Caco-2 (cell line): Measurements from ENCODE around the gene KIF2A. TPM values are rescaled to one million over a fixed set of nuclear protein-coding genes. Genes with fewer than 3 reads are reported as not detected.

Experiments
- BruUV-seq: library from RNA; stranded (reverse); fragments of 400-500 nt; replicated peaks from 2 replicates; lab custom pipeline; 2021; lab: Mats Ljungman, UMichigan
- CTCF ChIA-PET: fragments of 300-600 bp; sonication (Branson Sonifier 250); formaldehyde crosslinking; loops from one replicate; lab custom pipeline; 2022; ENCODE audit warnings: antibody characterized with exemption; lab: Charles Lee
- POLR2A ChIA-PET: fragments of 300-600 bp; sonication (Branson Sonifier 250); formaldehyde crosslinking; loops from one replicate; lab custom pipeline; 2022; ENCODE audit warnings: antibody characterized with exemption; lab: Charles Lee
- DNase-seq, 2 experiments: peaks; one replicate each; pipeline versions ENCODE4 v3.0.0 to v3.0.0-alpha.2; 2020 to 2022
- H3K27me3 ChIP-seq: replicated peaks from 2 replicates; pipeline ENCODE4 v1.6.0; 2011; ENCODE audit warnings: low read length; ENCODE audit not compliant: control insufficient read depth, insufficient read depth
- H3K36me3 ChIP-seq: 2 replicates; pipeline ENCODE4 v1.5.1; 2011; ENCODE audit warnings: low read length; ENCODE audit not compliant: control insufficient read depth, insufficient read depth
- H3K4me1 ChIP-seq: fragments of 250-450 bp; sonication (Bioruptor Pico); 2 replicates; pipeline ENCODE4 v1.5.1; 2020; ENCODE audit warnings: mild to moderate bottlenecking
- H3K4me3 ChIP-seq: 2 replicates; pipeline ENCODE4 v1.5.1; 2011; ENCODE audit warnings: low read depth, mild to moderate bottlenecking, control low read depth, low read length
- H3K9me3 ChIP-seq: fragments of 250-450 bp; sonication (Bioruptor Pico); 2 replicates; pipeline ENCODE4 v1.5.1; 2020; ENCODE audit warnings: mild to moderate bottlenecking, moderate library complexity
- H3K27ac Mint-ChIP-seq: one replicate; pipeline ENCODE4 v1.8.0; 2022; ENCODE audit warnings: mixed read lengths; ENCODE audit not compliant: unreplicated experiment
- H3K27me3 Mint-ChIP-seq: one replicate; pipeline ENCODE4 v1.8.0; 2022; ENCODE audit warnings: mixed read lengths; ENCODE audit not compliant: insufficient read depth, unreplicated experiment
- H3K36me3 Mint-ChIP-seq: one replicate; pipeline ENCODE4 v1.8.0; 2022; ENCODE audit warnings: mild to moderate bottlenecking, mixed read lengths; ENCODE audit not compliant: insufficient read depth, unreplicated experiment
- H3K4me1 Mint-ChIP-seq: one replicate; pipeline ENCODE4 v1.8.0; 2022; ENCODE audit warnings: low read depth, mixed read lengths; ENCODE audit not compliant: unreplicated experiment
- H3K4me3 Mint-ChIP-seq: one replicate; pipeline ENCODE4 v1.8.0; 2022; ENCODE audit warnings: mild to moderate bottlenecking, moderate library complexity, mixed read lengths; ENCODE audit not compliant: unreplicated experiment
- H3K9me3 Mint-ChIP-seq: one replicate; pipeline ENCODE4 v1.8.0; 2022; ENCODE audit warnings: mixed read lengths; ENCODE audit not compliant: unreplicated experiment
- intact Hi-C: fragments of 100-400 bp; cut with micrococcal nuclease; formaldehyde crosslinking; loops from one replicate; pipeline ENCODE4 v1.10.0; 2022; ENCODE audit not compliant: unreplicated experiment
- total RNA-seq: library from RNA; stranded (reverse); gene quantifications from 2 replicates; pipeline ENCODE4 v1.2.3, GENCODE V29; 2022
- TF ChIP-seq, protein P1 (sequence below), 2 experiments: fragments of 200-600 bp in 1 of 2; IDR thresholded peaks; 1 replicate in 1 of 2; 2 replicates in 1 of 2; pipeline versions ENCODE4 v1.5.1 to v1.8.0; 2011 to 2022; ENCODE audit warnings: antibody characterized with exemption in 1 of 2, control low read depth in 1 of 2, inconsistent platforms in 1 of 2, low read depth in 1 of 2, low read length in 1 of 2, mild to moderate bottlenecking in 1 of 2, moderate library complexity in 1 of 2; ENCODE audit not compliant: insufficient read depth in 1 of 2, severe bottlenecking in 1 of 2, unreplicated experiment in 1 of 2

Gene KIF2A
- total RNA-seq, 1 experiment from 2014 or later: 65.6 TPM

DNA sequence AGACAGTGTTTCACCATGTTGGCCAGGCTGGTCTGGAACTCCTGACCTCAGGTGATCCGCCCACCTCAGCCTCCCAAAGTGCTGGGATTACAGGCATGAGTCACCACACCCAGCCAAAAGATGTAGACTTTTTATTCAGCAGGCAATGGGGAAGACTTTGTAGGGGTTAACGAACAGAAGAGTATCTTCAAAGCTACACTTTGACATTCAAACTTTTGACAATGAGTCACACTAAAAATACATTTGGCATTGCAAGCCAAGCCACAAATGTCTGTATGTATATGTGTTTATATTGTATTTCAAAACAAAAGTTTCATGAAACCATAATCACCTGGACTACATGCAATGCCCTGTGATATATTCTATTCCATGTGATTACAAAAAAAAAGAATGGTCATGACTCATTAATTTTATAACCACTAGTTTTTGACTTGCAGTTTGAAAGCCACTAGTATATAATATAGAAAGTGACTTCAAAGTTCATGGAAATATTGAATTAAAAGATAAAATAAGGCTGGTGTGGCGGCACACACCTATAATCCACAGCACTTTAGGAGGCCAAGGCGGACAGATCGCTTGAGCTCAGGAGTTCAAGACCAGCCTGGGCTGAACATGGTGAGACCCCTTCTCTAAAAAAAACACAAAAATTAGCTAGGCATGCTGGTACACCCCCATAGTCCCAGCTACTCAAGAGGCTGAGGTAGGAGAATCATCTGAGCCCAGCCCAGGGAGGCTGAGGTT is 89.4 kb downstream of the KIF2A start:
- no peaks in the 10 kb centered on the region for H3K27me3 ChIP-seq
- Mint-ChIP-seq H3K4me1 (no peaks in the 10 kb centered on the region), H3K9me3 (no peaks in the 10 kb centered on the region), H3K4me3 (no peak overlapping the region), H3K27me3 (no peaks in the 10 kb centered on the region), H3K27ac (peak overlapping the region; percentile 32), H3K36me3 (peaks cover 79% of the 10 kb centered on the region)
- DNase-seq: no peak
- H3K4me3 ChIP-seq: no peak overlapping the region
- TF ChIP-seq, protein P1, sequence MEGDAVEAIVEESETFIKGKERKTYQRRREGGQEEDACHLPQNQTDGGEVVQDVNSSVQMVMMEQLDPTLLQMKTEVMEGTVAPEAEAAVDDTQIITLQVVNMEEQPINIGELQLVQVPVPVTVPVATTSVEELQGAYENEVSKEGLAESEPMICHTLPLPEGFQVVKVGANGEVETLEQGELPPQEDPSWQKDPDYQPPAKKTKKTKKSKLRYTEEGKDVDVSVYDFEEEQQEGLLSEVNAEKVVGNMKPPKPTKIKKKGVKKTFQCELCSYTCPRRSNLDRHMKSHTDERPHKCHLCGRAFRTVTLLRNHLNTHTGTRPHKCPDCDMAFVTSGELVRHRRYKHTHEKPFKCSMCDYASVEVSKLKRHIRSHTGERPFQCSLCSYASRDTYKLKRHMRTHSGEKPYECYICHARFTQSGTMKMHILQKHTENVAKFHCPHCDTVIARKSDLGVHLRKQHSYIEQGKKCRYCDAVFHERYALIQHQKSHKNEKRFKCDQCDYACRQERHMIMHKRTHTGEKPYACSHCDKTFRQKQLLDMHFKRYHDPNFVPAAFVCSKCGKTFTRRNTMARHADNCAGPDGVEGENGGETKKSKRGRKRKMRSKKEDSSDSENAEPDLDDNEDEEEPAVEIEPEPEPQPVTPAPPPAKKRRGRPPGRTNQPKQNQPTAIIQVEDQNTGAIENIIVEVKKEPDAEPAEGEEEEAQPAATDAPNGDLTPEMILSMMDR (IDR thresholded peaks at IDR 0.05; ENCODE audit: insufficient read depth in 1 of 2, low read depth in 1 of 2, low read length in 1 of 2, severe bottlenecking in 1 of 2, unreplicated experiment in 1 of 2): no peak
- CTCF ChIA-PET: no interaction called here
- no TSS peak for BruUV-seq
- no peaks in the 10 kb centered on the region for H3K36me3 ChIP-seq
- H3K9me3 ChIP-seq: no peaks in the 10 kb centered on the region
- intact Hi-C loops: no loop called here
- no peaks in the 10 kb centered on the region for H3K4me1 ChIP-seq
- POLR2A ChIA-PET: interaction anchor here (2.0 kb wide), 1 partner anchor 8 kb away, joined by 8 read pairs; the partner anchor contains the start of gene DIMT1

DNA sequence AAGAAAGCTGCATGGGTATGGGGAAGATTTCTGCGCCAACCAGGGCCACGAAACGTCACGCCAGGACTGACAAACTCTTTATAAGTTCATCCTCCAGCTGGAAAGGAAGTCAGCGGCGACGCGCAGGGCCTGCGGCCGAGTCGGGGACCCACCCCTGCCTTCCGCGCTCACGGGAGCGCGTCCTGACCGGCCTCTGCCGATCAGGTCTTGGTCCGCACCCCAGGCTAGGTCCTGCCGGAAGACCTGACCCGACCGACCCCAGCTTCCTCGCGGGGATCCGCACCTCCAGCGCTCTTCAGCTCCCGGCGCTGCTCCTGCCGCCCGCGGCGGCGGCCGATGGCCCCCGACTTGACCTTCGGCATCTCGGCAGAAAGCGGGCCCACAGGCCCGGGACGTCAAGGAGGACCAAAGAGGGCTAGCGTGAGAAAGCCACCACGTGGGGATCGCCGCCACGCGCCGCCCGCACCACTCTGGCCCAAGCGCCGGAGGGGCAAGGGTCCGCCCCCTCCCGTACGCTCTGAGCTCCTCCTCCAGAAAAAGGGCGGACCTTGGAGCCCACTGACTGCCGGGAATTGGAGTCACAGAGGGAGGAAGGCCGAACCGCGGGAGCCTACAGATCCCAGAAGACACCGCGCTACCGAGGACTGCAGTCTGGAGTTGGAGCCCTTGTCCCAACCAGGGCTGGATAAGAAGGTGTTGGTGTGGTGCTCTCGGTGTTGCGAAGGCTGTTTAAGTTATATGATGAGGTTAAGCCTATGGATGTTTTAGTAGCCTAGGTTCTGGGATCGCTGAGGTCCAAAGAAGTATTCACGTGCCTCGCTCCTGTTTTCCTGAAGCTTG is 97.6 kb downstream of the KIF2A start, which contains the start of gene DIMT1:
Gene DIMT1 (minus strand): TSS at position 495 of the 840 bp plus-strand sequence. CDS start 133 bp downstream, at position 362.
- Mint-ChIP-seq H3K36me3 (peaks cover 37% of the 10 kb centered on the region), H3K4me1 (peaks cover 15% of the 10 kb centered on the region), H3K27ac (peak within 1 kb of the TSS; percentile 100), H3K27me3 (no peaks in the 10 kb centered on the region), H3K4me3 (peak within 1 kb of the TSS; percentile 99), H3K9me3 (no peaks in the 10 kb centered on the region)
- no peaks in the 10 kb centered on the region for H3K9me3 ChIP-seq
- ChIA-PET POLR2A (interaction anchor here (0.6 to 2.7 kb wide), 15 partner anchors 9 to 722 kb away, joined by 3 to 91 read pairs (median 4); partner anchors contain the start of genes IPO11 and KIF2A), CTCF (interaction anchor here (1.0 kb wide), 2 partner anchors 9 to 17 kb away, joined by 4 to 9 read pairs; partner anchors contain the start of gene IPO11)
- peak; percentile 97 for DNase-seq
- H3K27me3 ChIP-seq: no peaks in the 10 kb centered on the region
- TF ChIP-seq, protein P1 (IDR thresholded peaks at IDR 0.05; ENCODE audit: insufficient read depth in 1 of 2, low read depth in 1 of 2, low read length in 1 of 2, severe bottlenecking in 1 of 2, unreplicated experiment in 1 of 2): no peak
- H3K4me3 ChIP-seq: peak within 1 kb of the TSS; percentile 81
- intact Hi-C loops: loop anchor here (1.0 to 5.0 kb wide), 2 partner anchors 9 to 96 kb away; partner anchors contain the start of genes IPO11 and KIF2A
- H3K4me1 ChIP-seq: peaks cover 6% of the 10 kb centered on the region; the same call in 1 of the 2 replicates
- no peaks in the 10 kb centered on the region; the same call in 1 of the 2 replicates for H3K36me3 ChIP-seq
- no TSS peak for BruUV-seq
